EL (cell line): ENCODE measurements around the gene MBTD1.

ENCODE experiments used
- DNase-seq: peaks from one replicate; pipeline ENCODE4 v3.0.0-alpha.2; 2016

Gene MBTD1

GRCh38 chr17:51142597-51142996 is 117.3 kb downstream of the MBTD1 start:
- no peak for DNase-seq

- DNase-seq = no peak
Observed at GRCh38 chr17:51135956-51136355, 123.9 kb downstream of the MBTD1 start.

GRCh38 chr17:51133365-51133764 is 126.5 kb downstream of the MBTD1 start:
- no peak for DNase-seq

GRCh38 chr17:51132964-51133319 is 126.9 kb downstream of the MBTD1 start:
- DNase-seq = no peak

- no peak for DNase-seq
Observed at GRCh38 chr17:51128076-51128475, 131.8 kb downstream of the MBTD1 start.
